ENCODE data around the gene GLYATL1. TPM values are rescaled to one million over a fixed set of nuclear protein-coding genes. Genes with fewer than 3 reads are reported as not detected.

The GLYATL1 gene
- total RNA-seq, 1 donor from 2014 or later = not detected

- intact Hi-C loops (cut with DNase I) = no loop called here
- no peak for DNase-seq (ENCODE audit: low spot score)
- ATAC-seq = no peak
These were observed 15.9 kb upstream of the GLYATL1 start for GRCh38 chr11:58923300-58923788.

- DNase-seq (ENCODE audit: low spot score) (no peak), ATAC-seq (no peak)
- intact Hi-C loops (cut with DNase I) = no loop called here
These were observed 15.1 kb upstream of the GLYATL1 start for GRCh38 chr11:58924230-58924629.

- DNase-seq (ENCODE audit: low spot score) (no peak), ATAC-seq (no peak)
- intact Hi-C loops (cut with DNase I) = no loop called here
These were observed 13.0 kb upstream of the GLYATL1 start for GRCh38 chr11:58926251-58926650.

- intact Hi-C loops (cut with DNase I) = no loop called here
These were observed 12.6 kb upstream of the GLYATL1 start for GRCh38 chr11:58926695-58927094.

GRCh38 chr11:58927393-58928106 lies 11.7 kb upstream of the GLYATL1 start:
- no peak for DNase-seq (ENCODE audit: low spot score)
- intact Hi-C loops (cut with DNase I) = no loop called here
- no peak for ATAC-seq

More at GRCh38 chr11:58926695-58927094, 12.6 kb upstream of the GLYATL1 start:
- DNase-seq (ENCODE audit: low spot score) (no peak), ATAC-seq (no peak)

GRCh38 chr11:58928107-58928499 lies 11.2 kb upstream of the GLYATL1 start:
- ATAC-seq = no peak
- no peak for DNase-seq (ENCODE audit: low spot score)
- intact Hi-C loops (cut with DNase I) = no loop called here

- intact Hi-C loops (cut with DNase I) = no loop called here
- no peak for ATAC-seq
- DNase-seq (ENCODE audit: low spot score) = no peak
These were observed 10.6 kb upstream of the GLYATL1 start for GRCh38 chr11:58928691-58929090.

- no peak for ATAC-seq
- intact Hi-C loops (cut with DNase I) = no loop called here
- DNase-seq (ENCODE audit: low spot score) = no peak
These were observed 8.4 kb upstream of the GLYATL1 start for GRCh38 chr11:58930926-58931325.

GRCh38 chr11:58933661-58934060 lies 5.6 kb upstream of the GLYATL1 start:
- DNase-seq (ENCODE audit: low spot score) = no peak
- intact Hi-C loops (cut with DNase I) = no loop called here
- ATAC-seq = no peak

- intact Hi-C loops (cut with DNase I) = no loop called here
- ATAC-seq = no peak
These were observed 4.3 kb upstream of the GLYATL1 start for GRCh38 chr11:58934945-58935513.

GRCh38 chr11:58938398-58938797 lies 890 bp upstream of the GLYATL1 start:
- DNase-seq (ENCODE audit: low spot score) (no peak), ATAC-seq (no peak)
- intact Hi-C loops (cut with DNase I) = no loop called here

More at GRCh38 chr11:58934945-58935513, 4.3 kb upstream of the GLYATL1 start:
- DNase-seq (ENCODE audit: low spot score) = no peak

GRCh38 chr11:58940028-58940427 lies 740 bp downstream of the GLYATL1 start:
- intact Hi-C loops (cut with DNase I) = no loop called here
- ATAC-seq (no peak), DNase-seq (ENCODE audit: low spot score) (no peak)

- DNase-seq (ENCODE audit: low spot score) (no peak), ATAC-seq (no peak)
- intact Hi-C loops (cut with DNase I) = no loop called here
These were observed 2.5 kb downstream of the GLYATL1 start for GRCh38 chr11:58941838-58942237.

GRCh38 chr11:58945663-58946062 lies 6.4 kb downstream of the GLYATL1 start:
- no peak for DNase-seq (ENCODE audit: low spot score)
- no peak for ATAC-seq
- intact Hi-C loops (cut with DNase I) = no loop called here

GRCh38 chr11:58949184-58949583 lies 9.9 kb downstream of the GLYATL1 start:
- DNase-seq (ENCODE audit: low spot score) (no peak), ATAC-seq (no peak)
- intact Hi-C loops (cut with DNase I) = no loop called here

- intact Hi-C loops (cut with DNase I) = no loop called here
- no peak for DNase-seq (ENCODE audit: low spot score)
- no peak for ATAC-seq
These were observed 18.6 kb downstream of the GLYATL1 start for GRCh38 chr11:58957922-58958321.

GRCh38 chr11:58958500-58958899 lies 19.2 kb downstream of the GLYATL1 start:
- ATAC-seq (no peak), DNase-seq (ENCODE audit: low spot score) (no peak)
- intact Hi-C loops (cut with DNase I) = no loop called here

GRCh38 chr11:58963551-58964104 lies 24.3 kb downstream of the GLYATL1 start:
- intact Hi-C loops (cut with DNase I) = no loop called here
- no peak for DNase-seq (ENCODE audit: low spot score)
- ATAC-seq = no peak

GRCh38 chr11:58965246-58965985 lies 26.1 kb downstream of the GLYATL1 start:
- no peak for DNase-seq (ENCODE audit: low spot score)
- no peak for ATAC-seq
- intact Hi-C loops (cut with DNase I) = no loop called here

GRCh38 chr11:58968251-58968711 lies 29.0 kb downstream of the GLYATL1 start:
- DNase-seq (ENCODE audit: low spot score) (no peak), ATAC-seq (no peak)
- intact Hi-C loops (cut with DNase I) = no loop called here

Measured in sciatic nerve (tissue), 2 donors.